ENCODE measurements around the gene TMEM41A. TPM values are rescaled to one million over a fixed set of nuclear protein-coding genes. Genes with fewer than 3 reads are reported as not detected.

The TMEM41A gene
- total RNA-seq (10 to 100 TPM in 2 of 4 donors, 1 to 10 TPM in 2; 8.7 to 12.7 (median 10.4) TPM), polyA plus RNA-seq (10 to 100 TPM in 2 of 3 donors, 1 to 10 TPM in 1; 6.5 to 16.6 (median 11.8) TPM)
- long read RNA-seq, donor 1, transcript TMEM41A-203 (5 exons, 2,827 nt), result major isoform, 7 of 7 reads
- long read RNA-seq, donor 1, partial matches to known transcripts, result 0 of 7 reads
- long read RNA-seq, donor 1, other reads (novel, unspliced or antisense), result 0 of 7 reads
- long read RNA-seq, donor 2, transcript TMEM41A-203 (5 exons, 2,827 nt), result major isoform, 10 of 21 reads
- long read RNA-seq, donor 2, partial matches to known transcripts, result 2 of 21 reads
- long read RNA-seq, donor 2, other reads (novel, unspliced or antisense), result 9 of 21 reads

GRCh38 chr3:185498503-185499396 lies at the start of gene TMEM41A:
Gene TMEM41A (minus strand): TSS chr3:185499035. CDS start chr3:185498961, 74 bp downstream.
- DNase-seq (peak; percentile 94 to 96), ATAC-seq (peak; percentile 99 to 100 (median 100))
- Histone ChIP-seq H3K27me3 (ENCODE audit: insufficient read depth in 3 of 3, low read length in 2 of 3) (no peaks in the 10 kb centered on the region), H3K27ac (peak within 1 kb of the TSS; percentile 90), H3K9me3 (no peaks in the 10 kb centered on the region), H3K4me3 (peak within 1 kb of the TSS; percentile 95), H3K4me1 (peaks cover 15% of the 10 kb centered on the region), H3K36me3 (ENCODE audit: insufficient read depth in 1 of 2, low read depth in 1 of 2) (peaks cover 0 to 33% of the 10 kb centered on the region in 2 donors)
- 0 to 1% (median 1%) methylated on average over 64 to 82 of the region's 82 CpGs for WGBS, 3 donors
- TF ChIP-seq CTCF (IDR thresholded peaks at IDR 0.05), result no peak
- intact Hi-C loops (cut with DNase I), result loop anchor here in 1 of 2 donors (5.0 kb wide), 2 partner anchors 89 to 136 kb away; partner anchors contain the start of genes MAP3K13 and SENP2

GRCh38 chr3:185540695-185541094 lies 41.9 kb upstream of the TMEM41A start:
- H3K27ac ChIP-seq, result no peak overlapping the region
- H3K27me3 ChIP-seq (ENCODE audit: insufficient read depth in 3 of 3, low read length in 2 of 3), result peaks cover 0 to 4% (median 0%) of the 10 kb centered on the region in 3 donors
- DNase-seq (no peak), ATAC-seq (no peak)
- no peaks in the 10 kb centered on the region for H3K9me3 ChIP-seq
- no peak for TF ChIP-seq CTCF (IDR thresholded peaks at IDR 0.05)
- H3K36me3 ChIP-seq (ENCODE audit: insufficient read depth in 1 of 2, low read depth in 1 of 2), result no peaks in the 10 kb centered on the region
- H3K4me3 ChIP-seq, result no peak overlapping the region
- intact Hi-C loops (cut with DNase I), result no loop called here
- 79 to 86% (median 80%) methylated on average over 7 of the region's 7 CpGs for WGBS, 3 donors
- no peaks in the 10 kb centered on the region for H3K4me1 ChIP-seq

DNA sequence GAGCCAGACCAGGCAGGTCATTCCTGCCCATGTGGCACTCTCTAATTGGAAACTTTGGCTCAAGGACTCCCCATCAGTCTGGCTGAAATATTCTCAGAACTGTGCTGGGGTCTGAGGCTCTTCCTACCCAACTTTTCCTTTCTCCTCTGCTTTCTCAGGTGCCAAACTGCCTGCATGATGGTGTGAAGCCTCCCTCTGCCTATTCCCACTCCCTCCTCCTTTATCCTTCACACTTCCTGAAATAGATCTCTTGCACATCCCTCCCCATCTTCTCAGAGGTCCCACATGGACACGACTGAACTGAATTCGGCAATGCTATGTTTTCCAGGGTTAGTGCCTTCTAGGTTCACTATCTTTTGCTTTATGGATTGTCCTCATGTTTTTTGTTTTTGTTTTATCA lies 41.1 kb upstream of the TMEM41A start:
- no peak overlapping the region for H3K4me3 ChIP-seq
- DNase-seq (no peak), ATAC-seq (no peak)
- intact Hi-C loops (cut with DNase I), result no loop called here
- H3K27me3 ChIP-seq (ENCODE audit: insufficient read depth in 3 of 3, low read length in 2 of 3), result peaks cover 0 to 4% (median 0%) of the 10 kb centered on the region in 3 donors
- H3K4me1 ChIP-seq, result no peaks in the 10 kb centered on the region
- H3K27ac ChIP-seq, result no peak overlapping the region
- no peak for TF ChIP-seq CTCF (IDR thresholded peaks at IDR 0.05)
- WGBS, 3 donors, result 60 to 65% (median 65%) methylated on average over 2 of the region's 2 CpGs
- H3K9me3 ChIP-seq, result no peaks in the 10 kb centered on the region
- H3K36me3 ChIP-seq (ENCODE audit: insufficient read depth in 1 of 2, low read depth in 1 of 2), result no peaks in the 10 kb centered on the region

GRCh38 chr3:185537369-185537970 lies 38.6 kb upstream of the TMEM41A start:
- intact Hi-C loops (cut with DNase I), result no loop called here
- no peaks in the 10 kb centered on the region for H3K36me3 ChIP-seq (ENCODE audit: insufficient read depth in 1 of 2, low read depth in 1 of 2)
- DNase-seq (peak; percentile 42 to 58), ATAC-seq (peak; percentile 32 to 76 (median 64))
- 43 to 51% (median 50%) methylated on average over 9 of the region's 9 CpGs for WGBS, 3 donors
- H3K27me3 ChIP-seq (ENCODE audit: insufficient read depth in 3 of 3, low read length in 2 of 3), result peaks cover 0 to 4% (median 0%) of the 10 kb centered on the region in 3 donors
- no peaks in the 10 kb centered on the region for H3K9me3 ChIP-seq
- no peaks in the 10 kb centered on the region for H3K4me1 ChIP-seq
- no peak for TF ChIP-seq CTCF (IDR thresholded peaks at IDR 0.05)
- H3K27ac ChIP-seq, result no peak overlapping the region
- H3K4me3 ChIP-seq, result no peak overlapping the region

Measured in psoas muscle (tissue), 8 donors.